Activated CD8-positive, alpha-beta T cell treated with anti-CD3 and anti-CD28 coated beads for 36 hours (primary cell): ENCODE measurements around the gene COMP. TPM values are rescaled to one million over a fixed set of nuclear protein-coding genes. Genes with fewer than 3 reads are reported as not detected.
"Not testable (repeated sequence)": the region's sequence is repeated elsewhere in the genome, so short reads cannot be mapped to it uniquely, and the experiment has no call there.

ENCODE experiments used
- ATAC-seq: fragments of 200-7000 bp; cut with Tn5 transposase; one replicate; pipeline ENCODE4 v1.10.0; 2021; ENCODE audit warnings: mild to moderate bottlenecking, moderate library complexity
- CTCF ChIA-PET: fragments of 350-600 bp; sonication (Branson Sonifier 250); formaldehyde crosslinking; loops from one replicate; lab custom pipeline; 2021; ENCODE audit warnings: antibody characterized with exemption; lab: Charles Lee
- POLR2A ChIA-PET: fragments of 350-600 bp; sonication (Branson Sonifier 250); formaldehyde crosslinking; loops from one replicate; lab custom pipeline; 2021; ENCODE audit warnings: antibody characterized with exemption; lab: Charles Lee
- DNase-seq: peaks from one replicate; pipeline ENCODE4 v3.0.0-alpha.2; 2020
- H3K27ac Mint-ChIP-seq: one replicate; pipeline ENCODE4 v1.8.0; 2021; ENCODE audit warnings: mild to moderate bottlenecking, mixed read lengths
- H3K27me3 Mint-ChIP-seq: one replicate; pipeline ENCODE4 v1.8.0; 2021; ENCODE audit warnings: mixed read lengths
- H3K36me3 Mint-ChIP-seq: one replicate; pipeline ENCODE4 v1.8.0; 2021; ENCODE audit warnings: low read depth, mixed read lengths
- H3K4me1 Mint-ChIP-seq: one replicate; pipeline ENCODE4 v1.8.0; 2021; ENCODE audit warnings: low read depth, mixed read lengths
- H3K4me3 Mint-ChIP-seq: one replicate; pipeline ENCODE4 v1.8.0; 2021; ENCODE audit warnings: mild to moderate bottlenecking, moderate library complexity, mixed read lengths
- H3K9me3 Mint-ChIP-seq: one replicate; pipeline ENCODE4 v1.8.0; 2021; ENCODE audit warnings: mixed read lengths
- intact Hi-C: fragments of 100-400 bp; cut with micrococcal nuclease; formaldehyde crosslinking; loops from one replicate; pipeline ENCODE4 v1.10.0; 2022
- total RNA-seq, 2 experiments: library from RNA; stranded (reverse); gene quantifications; one replicate each; pipeline ENCODE4 v1.2.3, GENCODE V29; 2021
- TF ChIP-seq, protein P1 (sequence below): fragments of 200-600 bp; IDR thresholded peaks from one replicate; pipeline ENCODE4 v1.8.0; 2022; ENCODE audit warnings: antibody characterized with exemption, mild to moderate bottlenecking

The COMP gene
- total RNA-seq, 2 experiments from 2014 or later, result not detected

DNA sequence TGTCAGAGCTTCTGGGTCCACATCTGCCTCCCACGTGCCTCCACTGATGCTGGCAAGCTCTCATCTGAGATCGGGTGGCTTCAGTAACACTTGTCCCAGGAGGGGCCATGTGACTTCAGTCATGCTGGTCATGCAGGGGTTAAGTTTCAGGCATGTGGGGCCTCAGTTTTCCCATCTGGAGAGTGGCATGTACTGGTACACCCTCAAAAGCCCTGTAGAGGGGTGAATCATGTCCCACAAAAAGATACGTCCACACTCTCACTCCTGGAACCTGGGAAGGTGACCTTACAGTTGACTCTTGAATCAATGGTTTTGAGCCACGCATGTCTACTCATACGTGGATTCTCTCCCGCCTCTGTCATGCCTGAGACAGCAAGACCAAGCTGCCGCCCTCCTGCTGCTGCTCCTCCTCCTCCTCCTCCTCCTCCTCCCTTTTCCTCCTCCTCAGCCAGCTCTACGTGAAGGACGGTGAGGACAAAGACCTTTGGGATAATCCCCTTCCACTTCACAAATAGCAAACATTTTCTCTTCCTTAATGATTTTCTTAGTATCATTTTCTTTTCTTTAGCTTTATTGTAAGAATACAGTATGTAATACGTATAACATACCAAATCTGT is 53.7 kb downstream of the COMP start:
- Mint-ChIP-seq H3K27me3 (no peaks in the 10 kb centered on the region), H3K27ac (no peak overlapping the region), H3K4me3 (no peak overlapping the region), H3K4me1 (peaks cover 3% of the 10 kb centered on the region), H3K9me3 (no peaks in the 10 kb centered on the region), H3K36me3 (no peaks in the 10 kb centered on the region)
- intact Hi-C loops, result no loop called here
- ChIA-PET CTCF (no interaction called here), POLR2A (no interaction called here)
- TF ChIP-seq, protein P1, sequence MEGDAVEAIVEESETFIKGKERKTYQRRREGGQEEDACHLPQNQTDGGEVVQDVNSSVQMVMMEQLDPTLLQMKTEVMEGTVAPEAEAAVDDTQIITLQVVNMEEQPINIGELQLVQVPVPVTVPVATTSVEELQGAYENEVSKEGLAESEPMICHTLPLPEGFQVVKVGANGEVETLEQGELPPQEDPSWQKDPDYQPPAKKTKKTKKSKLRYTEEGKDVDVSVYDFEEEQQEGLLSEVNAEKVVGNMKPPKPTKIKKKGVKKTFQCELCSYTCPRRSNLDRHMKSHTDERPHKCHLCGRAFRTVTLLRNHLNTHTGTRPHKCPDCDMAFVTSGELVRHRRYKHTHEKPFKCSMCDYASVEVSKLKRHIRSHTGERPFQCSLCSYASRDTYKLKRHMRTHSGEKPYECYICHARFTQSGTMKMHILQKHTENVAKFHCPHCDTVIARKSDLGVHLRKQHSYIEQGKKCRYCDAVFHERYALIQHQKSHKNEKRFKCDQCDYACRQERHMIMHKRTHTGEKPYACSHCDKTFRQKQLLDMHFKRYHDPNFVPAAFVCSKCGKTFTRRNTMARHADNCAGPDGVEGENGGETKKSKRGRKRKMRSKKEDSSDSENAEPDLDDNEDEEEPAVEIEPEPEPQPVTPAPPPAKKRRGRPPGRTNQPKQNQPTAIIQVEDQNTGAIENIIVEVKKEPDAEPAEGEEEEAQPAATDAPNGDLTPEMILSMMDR, result no peak
- ATAC-seq, result no peak
- DNase-seq, result no peak

DNA sequence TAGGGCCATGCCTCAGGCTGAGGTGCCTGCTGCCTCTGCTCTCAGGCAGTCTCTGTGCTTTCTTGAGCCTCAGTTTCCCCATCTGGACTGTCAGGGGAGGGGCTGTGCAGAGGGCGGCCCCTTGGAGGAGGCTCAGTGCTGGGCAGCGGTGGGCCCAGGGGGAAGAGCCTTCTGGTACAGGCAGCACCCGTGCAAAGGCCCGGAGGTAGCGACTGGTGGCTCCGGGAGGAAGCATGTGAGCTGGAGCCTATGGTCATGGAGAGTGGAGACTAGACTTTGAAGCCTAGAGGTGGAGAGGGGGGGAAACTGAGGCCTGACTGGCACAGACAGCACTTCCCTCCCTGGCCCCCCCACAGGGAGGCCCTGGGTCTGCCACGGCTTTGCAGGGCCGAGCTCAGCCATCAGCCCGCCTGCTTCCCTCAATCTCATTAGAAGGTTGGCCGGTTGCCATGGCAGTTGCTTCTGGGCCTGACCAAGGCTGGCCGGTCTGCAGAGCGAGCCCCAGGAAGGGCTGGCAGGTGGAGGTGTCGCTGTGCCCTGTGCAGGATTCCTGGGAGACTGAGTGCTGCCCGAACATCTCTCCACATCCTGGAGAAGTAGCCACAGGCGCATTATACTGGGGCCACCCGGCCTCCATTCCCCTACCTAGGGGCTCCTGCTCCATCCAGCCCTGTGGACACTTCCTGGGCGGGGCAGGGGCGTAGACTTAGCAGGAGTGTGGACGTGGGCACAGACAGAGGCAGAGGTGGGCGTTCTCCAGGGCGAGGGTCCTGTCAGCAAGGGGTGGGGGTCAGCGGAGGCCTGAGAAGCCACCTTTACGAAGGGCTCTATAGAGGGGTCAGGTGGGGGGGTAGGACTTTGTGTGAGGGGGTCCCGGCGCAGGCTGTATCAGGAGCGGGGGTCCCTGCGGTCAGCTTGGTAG is 54.4 kb downstream of the COMP start:
- DNase-seq, result no peak
- Mint-ChIP-seq H3K27me3 (no peaks in the 10 kb centered on the region), H3K4me3 (no peak overlapping the region), H3K4me1 (peaks cover 3% of the 10 kb centered on the region), H3K9me3 (no peaks in the 10 kb centered on the region), H3K36me3 (no peaks in the 10 kb centered on the region), H3K27ac (no peak overlapping the region)
- ChIA-PET POLR2A (no interaction called here), CTCF (no interaction called here)
- TF ChIP-seq, protein P1, result no peak
- intact Hi-C loops, result no loop called here
- ATAC-seq, result no peak

DNA sequence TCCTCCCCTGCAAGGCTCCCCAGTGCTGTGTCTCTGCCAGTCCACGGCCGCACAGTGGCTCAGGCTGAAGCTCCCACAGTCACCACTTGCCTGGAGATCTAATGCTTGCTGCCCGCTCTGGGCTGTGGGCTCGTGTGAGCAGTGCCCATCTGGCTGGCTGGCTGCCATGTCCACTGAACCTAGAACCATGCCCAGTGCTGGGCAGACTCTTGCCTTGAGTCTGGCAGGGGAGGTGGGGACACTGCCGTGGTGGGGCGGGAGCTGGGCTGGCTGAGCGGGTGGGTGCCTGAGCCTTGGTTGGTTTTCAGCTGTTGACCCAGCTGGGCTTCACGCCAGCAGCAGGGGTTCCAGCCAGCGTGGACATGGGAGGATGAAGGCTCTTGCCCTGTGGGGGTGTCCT is 55.4 kb downstream of the COMP start:
- Mint-ChIP-seq H3K27ac (no peak overlapping the region), H3K4me3 (no peak overlapping the region), H3K36me3 (no peaks in the 10 kb centered on the region), H3K9me3 (no peaks in the 10 kb centered on the region), H3K27me3 (no peaks in the 10 kb centered on the region), H3K4me1 (peaks cover 5% of the 10 kb centered on the region)
- ATAC-seq (no peak), DNase-seq (no peak)
- TF ChIP-seq, protein P1, result no peak
- POLR2A ChIA-PET, result no interaction called here
- intact Hi-C loops, result no loop called here
- CTCF ChIA-PET, result interaction anchor here (1.4 to 1.9 kb wide), 2 partner anchors 111 to 130 kb away, joined by 3 to 6 read pairs; no protein-coding TSS in a partner anchor

DNA sequence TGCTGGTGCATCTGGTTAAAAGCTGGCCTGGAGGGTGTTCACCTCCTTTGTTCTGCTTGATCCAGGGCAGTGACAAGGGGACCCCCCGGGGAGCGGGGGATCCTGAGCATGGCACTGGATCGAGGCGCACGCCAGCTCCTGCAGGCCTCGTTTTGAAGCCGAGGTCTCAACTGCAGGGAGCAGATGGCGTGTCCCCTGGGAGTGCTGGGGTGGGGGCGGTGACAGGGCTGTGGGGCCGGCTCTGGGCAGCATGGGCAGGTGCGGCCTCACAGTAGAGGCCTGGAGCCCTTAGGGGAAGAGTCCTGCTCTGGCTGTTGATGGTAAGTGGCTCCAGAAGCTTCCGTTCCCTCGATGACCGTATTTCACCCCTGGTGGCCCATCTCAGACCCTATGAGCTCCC is 55.8 kb downstream of the COMP start:
- H3K4me3 Mint-ChIP-seq, result no peak overlapping the region
- ChIA-PET CTCF (interaction anchor here (1.4 to 1.9 kb wide), 2 partner anchors 112 to 131 kb away, joined by 3 to 6 read pairs; no protein-coding TSS in a partner anchor), POLR2A (no interaction called here)
- H3K27me3 Mint-ChIP-seq, result no peaks in the 10 kb centered on the region
- H3K27ac Mint-ChIP-seq, result no peak overlapping the region
- TF ChIP-seq, protein P1, result no peak
- no peaks in the 10 kb centered on the region for H3K36me3 Mint-ChIP-seq
- intact Hi-C loops, result no loop called here
- ATAC-seq (no peak), DNase-seq (no peak)
- H3K4me1 Mint-ChIP-seq, result peaks cover 5% of the 10 kb centered on the region
- H3K9me3 Mint-ChIP-seq, result no peaks in the 10 kb centered on the region

DNA sequence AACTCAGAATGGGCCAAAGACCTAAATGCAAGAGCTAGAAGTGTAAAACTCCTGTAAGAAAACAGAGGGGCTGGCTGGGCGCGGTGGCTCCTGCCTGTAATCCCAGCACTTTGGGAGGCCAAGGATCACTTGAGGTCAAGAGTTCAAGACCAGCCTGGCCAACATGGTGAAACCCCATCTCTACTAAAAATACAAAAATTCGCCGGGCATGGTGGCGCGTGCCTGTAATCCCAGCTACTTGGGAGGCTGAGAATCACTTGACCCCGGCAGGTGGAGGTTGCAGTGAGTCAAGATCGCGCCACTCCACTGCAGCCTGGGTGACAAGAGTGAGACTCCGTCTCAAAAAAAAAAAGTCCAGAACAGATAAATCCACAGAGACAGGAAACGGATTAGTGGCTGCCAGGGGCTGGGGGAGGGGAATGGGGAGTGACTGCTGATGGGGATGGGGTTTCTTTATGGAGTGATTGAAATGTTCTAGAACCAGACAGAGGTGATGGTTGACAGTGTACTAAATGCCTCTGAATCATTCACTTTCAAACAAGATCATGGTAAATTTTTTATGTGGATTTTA is 57.3 kb downstream of the COMP start:
- H3K4me1 Mint-ChIP-seq, intact Hi-C loops, H3K4me3 Mint-ChIP-seq, ATAC-seq, H3K9me3 Mint-ChIP-seq, DNase-seq, H3K36me3 Mint-ChIP-seq, H3K27ac Mint-ChIP-seq, H3K27me3 Mint-ChIP-seq: not testable (repeated sequence)
- ChIA-PET POLR2A (interaction anchor here (0.6 kb wide), 1 partner anchor 61 kb away, joined by 3 read pairs; no protein-coding TSS in a partner anchor), CTCF (interaction anchor here (1.9 kb wide), 1 partner anchor 113 kb away, joined by 6 read pairs; no protein-coding TSS in a partner anchor)
